Ishikawa (cell line): Measurements from ENCODE around the gene NCKIPSD.

Source experiments
- CEBPB ChIP-seq: IDR thresholded peaks from 2 replicates; pipeline ENCODE4 v1.6.1; 2012
- CREB1 ChIP-seq: IDR thresholded peaks from 2 replicates; pipeline ENCODE4 v1.6.1; 2012; ENCODE audit warnings: low read depth
- EGR1 ChIP-seq: IDR thresholded peaks from 2 replicates; pipeline ENCODE4 v1.6.1; 2012
- EP300 ChIP-seq: IDR thresholded peaks from 2 replicates; pipeline ENCODE4 v1.6.1; 2012; ENCODE audit warnings: borderline replicate concordance
- FOXM1 ChIP-seq: IDR thresholded peaks from 2 replicates; pipeline ENCODE4 v1.6.1; 2012; ENCODE audit warnings: low read depth, borderline replicate concordance
- NFIC ChIP-seq: IDR thresholded peaks from 2 replicates; pipeline ENCODE4 v1.6.1; 2012
- RAD21 ChIP-seq: IDR thresholded peaks from 2 replicates; pipeline ENCODE4 v1.6.1; 2012; ENCODE audit warnings: low read depth
- TAF1 ChIP-seq: IDR thresholded peaks from 2 replicates; pipeline ENCODE4 v1.6.1; 2012; ENCODE audit warnings: low read depth, mild to moderate bottlenecking
- TCF12 ChIP-seq: IDR thresholded peaks from 2 replicates; pipeline ENCODE4 v1.6.1; 2012; ENCODE audit warnings: low read depth
- TEAD4 ChIP-seq: IDR thresholded peaks from 2 replicates; pipeline ENCODE4 v1.6.1; 2012
- YY1 ChIP-seq: IDR thresholded peaks from 2 replicates; pipeline ENCODE4 v1.6.1; 2012; ENCODE audit warnings: low read depth
- ZBTB7A ChIP-seq: IDR thresholded peaks from 2 replicates; pipeline ENCODE4 v1.6.1; 2012; ENCODE audit warnings: low read depth
- TF ChIP-seq, protein P1 (sequence below): IDR thresholded peaks from 2 replicates; pipeline ENCODE4 v1.6.1; 2012; ENCODE audit warnings: low read depth, mild to moderate bottlenecking
- TF ChIP-seq, protein P2 (sequence below): IDR thresholded peaks from 2 replicates; pipeline ENCODE4 v1.6.1; 2012
- TF ChIP-seq, protein P3 (sequence below): IDR thresholded peaks from 2 replicates; pipeline ENCODE4 v1.6.1; 2012

The NCKIPSD gene

DNA sequence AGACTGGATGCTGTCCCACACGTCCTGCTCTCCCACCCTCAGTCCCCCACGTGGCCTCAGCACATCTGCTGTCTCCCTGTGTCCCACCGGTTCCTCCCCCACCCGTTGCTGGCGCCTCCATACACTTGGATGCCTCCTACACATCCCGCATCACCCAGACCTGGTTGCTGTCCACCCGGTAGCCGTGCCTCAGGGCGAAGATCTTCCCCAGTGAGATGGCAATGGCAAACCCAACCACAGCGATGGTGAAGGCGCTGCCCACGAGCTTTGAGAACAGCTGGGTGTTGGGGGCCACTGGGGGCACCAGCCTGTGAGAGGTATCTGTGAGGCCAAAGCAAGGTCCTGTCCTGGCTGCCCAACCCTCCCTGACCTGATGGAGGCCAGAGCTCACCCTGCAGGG is 54.9 kb downstream of the NCKIPSD start:
- no peak for TF ChIP-seq EP300
- TF ChIP-seq YY1 = no peak
- TF ChIP-seq TCF12 = no peak
- TF ChIP-seq CREB1 = no peak
- TF ChIP-seq, protein P1, sequence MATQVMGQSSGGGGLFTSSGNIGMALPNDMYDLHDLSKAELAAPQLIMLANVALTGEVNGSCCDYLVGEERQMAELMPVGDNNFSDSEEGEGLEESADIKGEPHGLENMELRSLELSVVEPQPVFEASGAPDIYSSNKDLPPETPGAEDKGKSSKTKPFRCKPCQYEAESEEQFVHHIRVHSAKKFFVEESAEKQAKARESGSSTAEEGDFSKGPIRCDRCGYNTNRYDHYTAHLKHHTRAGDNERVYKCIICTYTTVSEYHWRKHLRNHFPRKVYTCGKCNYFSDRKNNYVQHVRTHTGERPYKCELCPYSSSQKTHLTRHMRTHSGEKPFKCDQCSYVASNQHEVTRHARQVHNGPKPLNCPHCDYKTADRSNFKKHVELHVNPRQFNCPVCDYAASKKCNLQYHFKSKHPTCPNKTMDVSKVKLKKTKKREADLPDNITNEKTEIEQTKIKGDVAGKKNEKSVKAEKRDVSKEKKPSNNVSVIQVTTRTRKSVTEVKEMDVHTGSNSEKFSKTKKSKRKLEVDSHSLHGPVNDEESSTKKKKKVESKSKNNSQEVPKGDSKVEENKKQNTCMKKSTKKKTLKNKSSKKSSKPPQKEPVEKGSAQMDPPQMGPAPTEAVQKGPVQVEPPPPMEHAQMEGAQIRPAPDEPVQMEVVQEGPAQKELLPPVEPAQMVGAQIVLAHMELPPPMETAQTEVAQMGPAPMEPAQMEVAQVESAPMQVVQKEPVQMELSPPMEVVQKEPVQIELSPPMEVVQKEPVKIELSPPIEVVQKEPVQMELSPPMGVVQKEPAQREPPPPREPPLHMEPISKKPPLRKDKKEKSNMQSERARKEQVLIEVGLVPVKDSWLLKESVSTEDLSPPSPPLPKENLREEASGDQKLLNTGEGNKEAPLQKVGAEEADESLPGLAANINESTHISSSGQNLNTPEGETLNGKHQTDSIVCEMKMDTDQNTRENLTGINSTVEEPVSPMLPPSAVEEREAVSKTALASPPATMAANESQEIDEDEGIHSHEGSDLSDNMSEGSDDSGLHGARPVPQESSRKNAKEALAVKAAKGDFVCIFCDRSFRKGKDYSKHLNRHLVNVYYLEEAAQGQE = no peak
- TF ChIP-seq FOXM1 = no peak
- no peak for TF ChIP-seq ZBTB7A
- TF ChIP-seq NFIC = no peak
- TF ChIP-seq CEBPB = no peak
- TF ChIP-seq EGR1 = no peak
- TF ChIP-seq, protein P2, sequence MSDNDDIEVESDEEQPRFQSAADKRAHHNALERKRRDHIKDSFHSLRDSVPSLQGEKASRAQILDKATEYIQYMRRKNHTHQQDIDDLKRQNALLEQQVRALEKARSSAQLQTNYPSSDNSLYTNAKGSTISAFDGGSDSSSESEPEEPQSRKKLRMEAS = no peak
- no peak for TF ChIP-seq TEAD4
- TF ChIP-seq TAF1 = no peak
- TF ChIP-seq RAD21 = no peak
- TF ChIP-seq, protein P3, sequence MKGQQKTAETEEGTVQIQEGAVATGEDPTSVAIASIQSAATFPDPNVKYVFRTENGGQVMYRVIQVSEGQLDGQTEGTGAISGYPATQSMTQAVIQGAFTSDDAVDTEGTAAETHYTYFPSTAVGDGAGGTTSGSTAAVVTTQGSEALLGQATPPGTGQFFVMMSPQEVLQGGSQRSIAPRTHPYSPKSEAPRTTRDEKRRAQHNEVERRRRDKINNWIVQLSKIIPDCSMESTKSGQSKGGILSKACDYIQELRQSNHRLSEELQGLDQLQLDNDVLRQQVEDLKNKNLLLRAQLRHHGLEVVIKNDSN = no peak

DNA sequence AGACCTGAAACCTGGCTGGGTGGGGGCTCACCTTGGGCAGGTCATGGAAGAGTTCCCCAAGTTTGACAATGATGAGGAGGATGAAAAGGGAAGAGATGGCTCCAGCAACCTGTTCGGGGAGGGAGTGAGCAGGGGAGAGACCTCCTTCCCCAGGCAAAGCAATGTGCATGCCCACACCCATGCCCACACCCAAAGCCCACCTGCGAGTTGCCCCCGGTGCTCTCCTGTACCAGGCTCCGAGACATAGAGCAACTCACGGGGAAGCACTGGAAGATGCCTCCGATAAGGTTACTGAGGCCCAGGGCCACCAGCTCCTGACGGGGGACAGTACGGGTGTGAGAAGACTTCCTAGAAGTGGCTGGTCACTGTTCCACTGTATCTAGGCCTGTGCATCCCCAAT is 55.3 kb downstream of the NCKIPSD start:
- TF ChIP-seq EGR1 (no peak), FOXM1 (no peak), TAF1 (no peak), CREB1 (no peak), ZBTB7A (no peak), EP300 (no peak), YY1 (no peak), NFIC (no peak)
- TF ChIP-seq, protein P1 = no peak

DNA sequence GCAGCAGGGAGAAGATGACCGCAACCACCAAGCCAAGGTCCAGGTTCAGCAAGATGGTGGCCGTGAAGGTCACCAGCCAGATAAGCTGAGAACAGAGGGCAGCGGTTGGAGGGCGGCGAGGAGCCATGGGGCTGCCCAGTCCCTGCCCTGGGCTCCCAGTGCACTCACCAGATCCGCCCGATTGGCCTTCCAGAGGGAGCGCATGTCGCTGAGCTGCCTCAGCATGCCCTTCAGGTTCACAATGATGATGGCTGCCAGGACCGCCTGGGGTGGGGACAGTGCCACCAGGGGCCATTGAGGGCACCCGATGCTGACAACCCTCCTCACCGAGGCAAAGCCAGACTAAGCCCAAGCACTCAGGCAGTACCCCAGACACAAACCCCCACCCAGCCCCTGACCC is 55.8 kb downstream of the NCKIPSD start:
- TF ChIP-seq RAD21 = no peak
- no peak for TF ChIP-seq TAF1
- no peak for TF ChIP-seq FOXM1
- TF ChIP-seq, protein P1 = no peak
- TF ChIP-seq TCF12 = no peak
- TF ChIP-seq TEAD4 = no peak
- TF ChIP-seq, protein P2 = no peak
- no peak for TF ChIP-seq CEBPB
- no peak for TF ChIP-seq CREB1
- no peak for TF ChIP-seq EGR1
- no peak for TF ChIP-seq EP300
- TF ChIP-seq, protein P3 = no peak
- no peak for TF ChIP-seq YY1
- TF ChIP-seq ZBTB7A = no peak
- TF ChIP-seq NFIC = no peak

DNA sequence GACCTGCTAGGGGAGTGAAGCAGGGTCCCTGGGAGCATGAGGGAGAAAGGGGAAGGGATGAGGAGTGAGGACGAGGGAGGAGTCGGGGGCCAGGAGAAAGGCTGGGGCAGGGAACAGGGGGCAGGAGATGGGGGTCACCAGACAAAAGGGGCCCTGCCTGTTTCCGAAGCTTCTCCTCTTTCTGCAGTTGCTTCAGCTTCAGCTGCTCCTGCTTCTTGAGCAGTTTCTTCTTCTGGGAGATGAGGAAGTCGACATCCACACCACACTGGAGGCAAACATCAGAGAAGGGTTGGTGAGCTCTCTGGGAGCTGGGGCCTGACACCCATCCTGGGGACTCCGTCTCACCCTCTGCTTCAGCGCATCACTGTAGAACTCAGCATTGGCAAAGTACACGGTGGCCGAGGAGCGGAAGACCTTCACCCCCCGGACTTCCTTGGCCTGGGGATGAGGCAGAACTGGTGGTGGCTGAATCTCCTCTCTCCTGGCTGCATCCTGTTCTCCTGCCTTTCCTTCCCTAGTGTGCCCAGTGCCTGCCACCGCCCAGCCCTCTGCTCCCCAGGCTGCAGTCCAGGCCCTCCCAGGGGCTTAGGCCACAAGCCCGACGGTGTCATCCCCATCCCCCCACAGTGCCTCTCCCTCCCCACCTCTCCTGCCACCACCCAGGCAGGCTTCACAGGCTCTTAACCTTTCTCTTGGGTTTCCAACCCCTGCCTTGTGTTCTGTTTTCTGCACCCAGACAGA is 57.3 kb downstream of the NCKIPSD start:
- TF ChIP-seq NFIC = no peak
- TF ChIP-seq TEAD4 = no peak
- TF ChIP-seq TAF1 = no peak
- no peak for TF ChIP-seq ZBTB7A
- TF ChIP-seq, protein P1 = no peak
- TF ChIP-seq, protein P2 = no peak
- TF ChIP-seq TCF12 = no peak
